Activated CD8-positive, alpha-beta memory T cell treated with anti-CD3 and anti-CD28 coated beads for 4 hours (primary cell): Measurements from ENCODE around the gene KIFAP3.

Experiments used
- DNase-seq, 2 donors: peaks; one replicate each; pipeline ENCODE4 v3.0.0-alpha.2; 2020; ENCODE audit warnings: low read depth in 2 of 2

KIFAP3 gene

DNA sequence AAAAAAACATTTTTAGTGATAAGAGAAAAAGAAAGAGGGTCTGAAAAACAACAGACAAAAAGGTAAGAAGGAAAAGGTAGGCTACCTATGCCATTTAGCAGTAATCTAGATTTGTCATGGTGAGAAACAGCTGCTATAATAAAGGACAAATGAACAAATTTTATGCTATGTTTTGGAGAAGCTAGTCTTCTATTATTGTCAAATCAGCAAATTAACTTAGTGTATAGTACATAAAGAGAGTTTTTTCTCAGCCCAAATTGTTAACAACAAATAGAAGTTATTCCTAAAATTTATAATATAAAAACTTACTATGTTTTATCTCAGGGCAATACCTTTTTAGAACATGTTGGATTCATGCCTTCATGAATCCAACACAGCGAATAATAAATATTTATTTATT is 88.7 kb downstream of the KIFAP3 start:
- no peak for DNase-seq

DNA sequence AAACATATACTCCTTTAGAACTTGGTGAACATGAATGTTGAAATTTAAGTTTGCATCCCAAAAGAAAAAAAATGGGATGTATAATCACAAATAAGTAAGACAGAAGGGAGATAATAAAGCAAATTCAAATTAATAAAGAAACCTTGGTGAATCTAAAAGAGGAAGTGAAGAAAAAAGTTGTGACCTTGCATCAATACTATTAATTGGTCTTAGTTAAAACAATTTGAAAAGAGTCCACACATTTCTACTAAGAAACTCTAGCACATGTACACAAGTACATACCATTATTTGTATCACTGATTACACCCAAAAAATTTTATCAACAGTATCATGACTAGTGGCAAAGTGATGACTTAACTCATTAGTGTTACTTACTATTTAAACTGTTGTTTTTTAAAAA is 100.4 kb downstream of the KIFAP3 start:
- no peak for DNase-seq

DNA sequence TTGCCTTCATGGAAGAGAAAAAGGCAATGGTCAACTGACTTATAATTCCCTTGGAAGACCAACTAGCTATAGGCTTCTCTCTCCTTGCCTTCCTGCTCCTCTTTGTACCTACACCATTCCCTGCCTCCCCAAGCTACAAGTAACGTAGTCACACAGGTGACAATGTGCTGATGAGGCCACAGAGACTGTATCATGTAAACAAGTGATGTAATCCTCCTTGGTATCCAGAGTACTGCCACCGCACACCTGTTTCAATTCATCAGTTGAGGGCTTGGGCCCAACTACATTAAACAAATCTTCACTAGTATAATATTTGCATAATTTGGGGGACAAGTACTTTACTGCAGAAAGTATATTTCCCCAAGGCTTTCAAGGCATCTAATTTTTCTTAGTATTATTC is 104.4 kb downstream of the KIFAP3 start:
- DNase-seq, result no peak

DNA sequence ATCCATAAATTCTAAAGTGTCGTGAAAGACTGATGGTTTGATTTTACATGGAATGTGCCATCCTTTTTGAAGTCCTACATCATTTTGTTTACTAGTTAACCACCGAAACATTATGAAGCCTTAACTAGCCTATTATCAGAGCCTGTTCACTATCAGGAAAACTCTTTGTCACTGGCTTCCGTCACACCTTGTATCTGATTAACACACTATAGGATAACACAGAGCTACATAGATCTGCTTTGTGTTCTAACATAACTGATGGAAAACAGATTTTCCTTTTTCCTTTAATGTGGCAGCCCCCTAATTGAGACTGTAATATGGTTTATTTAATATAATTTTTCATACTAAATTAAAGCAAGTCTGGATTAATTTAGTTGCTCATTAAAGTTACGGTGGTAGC is 106.3 kb downstream of the KIFAP3 start:
- DNase-seq, result no peak

DNA sequence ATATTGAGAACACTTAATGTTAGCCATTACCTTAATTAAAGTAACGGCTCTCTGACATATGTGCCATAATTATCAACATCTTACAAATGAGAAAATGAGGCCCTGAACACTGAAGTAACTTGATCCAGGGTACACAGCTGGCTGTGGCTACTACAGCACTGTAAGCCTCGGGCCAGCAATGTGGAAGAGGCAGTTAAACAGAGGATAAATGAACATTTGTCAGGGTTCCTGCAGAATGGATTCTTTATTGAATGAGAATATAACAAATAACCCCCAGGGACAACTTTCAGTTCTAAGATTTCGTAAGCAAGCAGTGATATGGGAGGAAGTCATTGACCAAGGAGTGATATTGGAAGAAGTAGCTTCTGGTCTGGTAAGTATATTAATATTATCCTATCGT is 110.3 kb downstream of the KIFAP3 start:
- no peak for DNase-seq

DNA sequence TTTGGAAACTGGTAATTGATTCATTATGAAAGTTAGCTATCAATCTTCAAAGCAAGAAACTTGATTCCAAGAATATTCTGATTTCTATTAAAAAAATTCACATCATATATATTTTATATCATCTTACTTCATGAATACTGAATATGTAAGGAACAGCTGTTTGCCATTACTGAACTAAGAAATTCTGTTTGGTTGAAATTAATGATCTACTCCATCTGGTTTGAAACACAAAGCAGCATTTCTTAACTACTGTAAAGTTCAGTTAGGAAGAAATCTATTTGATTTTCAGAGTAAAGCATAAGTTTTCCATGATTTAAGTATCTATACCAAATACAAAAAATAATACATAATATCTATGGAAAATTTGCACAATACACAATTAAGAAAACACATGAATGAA is 114.8 kb downstream of the KIFAP3 start:
- DNase-seq, result no peak

DNA sequence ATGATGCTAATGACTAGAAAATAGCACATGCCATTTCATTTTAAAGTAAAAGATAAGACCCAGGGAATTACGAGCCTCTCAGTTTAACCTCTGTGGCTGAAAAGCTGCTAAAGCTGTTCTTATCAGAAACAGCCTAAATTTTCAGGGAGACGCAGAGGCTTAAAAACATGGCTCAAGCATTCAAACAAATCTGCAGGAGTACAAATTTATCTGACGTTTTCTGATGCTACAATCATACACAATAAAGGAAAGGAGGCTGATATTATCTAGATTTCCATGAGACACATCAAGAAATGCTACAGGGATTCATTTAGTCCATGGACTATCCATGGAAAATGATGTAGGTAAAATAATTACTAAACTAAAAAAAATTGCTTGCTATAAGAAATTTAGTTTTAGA is 115.5 kb downstream of the KIFAP3 start:
- DNase-seq, result no peak

DNA sequence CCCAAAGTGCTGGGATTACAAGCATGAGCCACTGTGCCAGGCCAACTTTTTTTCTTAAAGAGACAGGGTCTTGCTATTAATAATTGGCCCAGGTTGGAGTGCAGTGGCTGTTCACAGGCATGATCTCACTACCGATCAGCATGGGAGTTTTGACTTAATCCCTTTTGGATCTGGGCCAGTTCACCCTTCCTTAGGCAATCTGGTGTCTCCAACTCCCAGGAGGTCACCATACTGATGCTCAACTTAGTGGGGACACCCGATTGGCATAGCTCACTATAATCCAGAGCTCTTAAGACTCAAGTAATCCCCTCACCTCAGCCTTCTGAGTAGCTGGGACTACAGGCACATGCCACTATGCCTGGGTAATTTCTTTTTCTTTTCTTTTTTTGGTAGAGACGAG is 116.6 kb downstream of the KIFAP3 start:
- DNase-seq, result no peak

DNA sequence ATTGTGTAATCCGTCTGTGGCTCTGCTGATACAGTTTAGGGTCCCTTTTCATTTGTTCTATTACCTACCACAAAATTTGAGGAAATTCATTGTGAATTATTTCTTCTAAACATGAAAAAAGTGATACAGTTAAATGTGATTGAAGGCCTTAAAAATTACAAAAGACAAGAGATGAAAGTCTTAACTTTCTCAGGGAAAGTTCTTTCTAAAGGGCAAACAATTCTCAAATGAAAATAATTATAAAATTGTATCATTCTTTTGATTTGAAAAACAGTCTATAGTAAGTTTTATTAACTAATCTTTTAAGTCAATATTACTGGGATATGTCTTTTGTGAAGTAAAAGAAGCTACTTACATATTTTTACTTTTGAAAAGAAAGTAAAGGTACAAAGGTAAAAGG is 123.4 kb downstream of the KIFAP3 start:
- DNase-seq, result no peak

DNA sequence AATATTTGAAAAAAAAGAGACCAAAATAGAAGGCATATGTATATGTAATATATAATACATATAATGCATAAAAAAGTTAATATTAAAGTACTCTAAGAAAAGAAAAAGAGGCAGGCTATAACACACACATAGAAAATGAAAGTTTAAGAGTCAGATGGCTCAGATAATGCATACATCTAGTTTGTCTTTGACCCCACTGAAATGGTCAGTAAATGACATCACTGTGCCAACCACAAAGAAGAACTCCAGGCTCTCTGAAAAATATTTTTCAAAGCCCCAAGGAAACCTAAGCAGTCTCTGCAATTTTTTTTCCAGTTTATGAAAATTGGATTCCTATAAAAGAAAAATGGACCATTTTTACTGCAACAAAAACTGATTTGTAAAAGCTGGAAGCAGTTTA is 125.4 kb downstream of the KIFAP3 start:
- no peak for DNase-seq

DNA sequence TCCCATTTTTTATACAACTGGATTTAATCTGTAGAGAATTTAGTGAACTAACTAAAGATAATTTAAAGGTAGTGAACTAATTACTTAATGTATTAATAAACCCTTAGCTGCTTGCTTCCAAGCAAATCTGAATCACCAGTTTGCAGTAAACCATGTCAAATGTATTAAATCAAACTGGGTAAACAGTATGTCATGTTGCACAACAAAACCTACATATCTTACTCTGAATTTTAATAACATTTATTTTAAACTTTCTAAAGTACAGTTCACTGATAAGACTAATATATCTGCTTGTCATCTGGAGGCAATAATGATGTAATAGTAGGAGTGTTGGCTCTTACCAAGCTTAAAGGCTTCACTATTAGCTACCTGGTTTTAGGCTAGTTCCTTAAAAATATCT is 128.3 kb downstream of the KIFAP3 start:
- DNase-seq, result no peak

DNA sequence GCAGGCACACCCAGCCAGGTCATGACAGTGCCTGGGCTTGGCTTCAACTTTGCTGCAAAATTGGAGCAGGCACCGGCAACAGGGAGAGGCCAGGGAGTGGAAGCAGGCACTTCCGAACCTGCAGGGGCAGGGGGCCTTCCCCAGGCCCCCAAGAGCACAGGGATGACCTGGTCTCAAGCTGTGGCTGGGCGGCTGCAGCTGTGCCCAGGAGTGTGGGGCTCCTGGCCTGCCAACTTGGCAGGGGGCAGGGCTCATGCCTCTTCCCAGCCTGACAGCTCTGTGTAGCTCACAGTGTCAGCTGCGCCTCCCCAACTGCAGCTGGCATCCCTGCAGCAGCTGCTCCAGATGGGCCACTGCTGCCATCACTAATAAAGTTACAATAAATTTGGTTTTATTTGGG is 129.3 kb downstream of the KIFAP3 start:
- no peak for DNase-seq

DNA sequence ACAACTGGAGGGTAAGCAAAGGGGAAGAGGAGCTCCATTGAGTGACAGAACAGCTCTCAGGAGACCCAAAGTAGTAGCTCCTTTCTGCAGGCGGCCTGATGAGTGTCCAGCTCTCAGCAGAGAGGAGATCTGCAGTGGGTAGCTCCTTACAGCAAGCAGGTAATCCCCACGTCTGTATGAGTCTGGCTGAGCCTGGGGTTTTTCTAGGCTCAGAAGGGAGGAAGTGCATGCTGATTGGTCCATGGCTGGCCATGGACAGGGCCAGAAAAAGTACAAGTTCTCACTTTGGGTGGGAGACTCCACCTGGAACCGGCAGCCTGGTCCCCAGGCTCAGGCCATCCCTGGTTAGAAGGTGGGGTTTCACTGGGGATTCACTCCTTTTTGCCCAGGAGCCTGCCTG is 129.9 kb downstream of the KIFAP3 start:
- no peak for DNase-seq

DNA sequence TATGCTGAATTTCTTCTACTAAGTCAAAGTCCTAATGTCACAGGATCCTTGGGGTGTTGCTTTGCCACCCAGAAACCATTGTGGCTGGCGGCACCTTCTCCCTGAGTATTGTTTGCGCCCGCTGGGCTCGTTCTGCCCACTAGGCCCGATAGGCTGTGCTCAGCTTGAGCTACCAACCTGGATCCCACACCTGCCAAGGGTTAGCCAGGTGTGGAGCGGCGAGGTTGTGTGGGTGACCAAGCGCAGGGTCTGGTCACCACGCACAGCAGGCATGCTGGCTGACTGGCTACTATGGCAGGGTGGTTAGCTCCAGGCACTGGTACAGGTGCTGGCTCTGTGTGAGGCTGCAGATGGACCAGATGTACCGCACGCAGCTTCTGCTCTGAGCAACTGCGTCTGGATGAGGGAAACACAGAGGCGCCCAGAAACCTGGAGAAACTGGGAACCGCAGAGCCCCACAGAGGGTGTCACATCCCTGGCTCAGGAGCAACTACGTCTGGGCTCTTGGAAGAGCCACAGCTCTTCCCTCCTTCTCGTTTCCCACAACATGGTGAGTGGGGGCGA is 130.4 kb downstream of the KIFAP3 start:
- no peak for DNase-seq

DNA sequence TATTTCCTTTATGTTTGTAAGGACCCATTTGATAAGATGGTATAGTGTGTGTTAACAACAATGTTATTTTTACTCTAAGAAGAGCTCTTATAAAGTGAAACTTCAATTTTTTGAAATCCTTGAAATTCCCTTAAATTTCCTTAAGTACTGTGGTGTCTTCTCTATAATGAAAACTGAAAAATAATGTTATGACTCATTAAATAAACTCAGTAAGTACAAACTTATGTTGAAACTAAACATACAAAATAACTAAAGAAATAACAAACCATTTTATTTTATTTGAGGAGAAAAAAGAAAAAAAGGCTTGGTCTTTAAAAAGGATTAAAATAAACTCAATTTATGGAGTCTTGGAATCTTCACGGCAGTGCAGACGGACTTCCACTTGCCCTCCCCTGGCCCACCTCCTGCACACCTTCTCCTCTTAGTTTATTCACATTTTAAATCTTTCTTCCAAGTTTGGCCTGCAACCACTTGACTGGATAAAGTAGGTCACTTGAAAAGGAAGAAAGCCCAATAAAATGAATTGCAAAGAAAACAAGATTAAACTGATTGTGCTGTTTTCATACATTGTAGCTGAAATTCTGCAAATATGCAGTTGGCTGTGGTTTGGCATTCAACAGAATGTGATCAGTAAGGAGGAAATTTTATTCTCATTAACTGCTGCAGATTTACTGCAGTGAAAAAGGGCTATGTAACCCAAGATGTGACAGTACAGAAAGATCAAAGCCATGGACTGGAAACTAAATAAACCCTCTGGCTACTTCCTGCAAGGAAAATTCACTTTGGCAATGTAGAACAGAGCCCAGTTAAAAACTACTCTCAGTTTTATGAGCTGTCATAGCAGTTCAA is 132.3 kb downstream of the KIFAP3 start:
- no peak for DNase-seq

DNA sequence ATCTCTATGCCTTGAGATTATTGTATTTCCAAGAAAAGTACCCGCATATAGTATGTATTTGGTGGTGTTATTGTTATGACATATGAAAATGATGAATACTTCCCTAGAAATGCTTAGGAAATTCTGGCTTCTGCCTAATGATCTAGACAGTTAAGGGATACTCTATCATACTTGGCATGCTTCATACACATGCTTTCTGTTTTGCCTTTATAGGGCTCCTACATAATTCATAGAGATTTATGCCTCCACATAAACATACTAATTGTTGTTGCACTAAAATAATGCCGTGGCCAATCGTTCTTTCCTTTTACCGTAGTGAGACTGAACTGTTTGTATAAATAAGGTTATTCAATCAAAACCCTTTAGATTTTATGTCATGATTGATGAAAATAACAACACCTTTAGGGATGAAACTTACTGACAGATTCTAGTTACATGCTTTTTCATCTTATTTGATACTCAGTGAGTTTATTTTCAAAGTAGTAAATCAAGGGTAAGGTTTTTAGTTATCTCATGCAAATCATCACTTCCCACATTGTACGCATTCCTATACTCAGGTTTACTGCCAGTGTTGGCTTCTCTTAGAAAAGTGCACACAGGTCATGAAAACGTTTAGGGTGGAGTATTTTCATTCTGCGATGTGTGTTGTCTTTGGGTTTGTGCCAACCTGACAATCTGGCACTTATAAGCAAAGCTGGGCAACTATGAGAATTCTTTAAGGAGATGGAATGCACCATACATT is 140.3 kb downstream of the KIFAP3 start:
- DNase-seq, result no peak

DNA sequence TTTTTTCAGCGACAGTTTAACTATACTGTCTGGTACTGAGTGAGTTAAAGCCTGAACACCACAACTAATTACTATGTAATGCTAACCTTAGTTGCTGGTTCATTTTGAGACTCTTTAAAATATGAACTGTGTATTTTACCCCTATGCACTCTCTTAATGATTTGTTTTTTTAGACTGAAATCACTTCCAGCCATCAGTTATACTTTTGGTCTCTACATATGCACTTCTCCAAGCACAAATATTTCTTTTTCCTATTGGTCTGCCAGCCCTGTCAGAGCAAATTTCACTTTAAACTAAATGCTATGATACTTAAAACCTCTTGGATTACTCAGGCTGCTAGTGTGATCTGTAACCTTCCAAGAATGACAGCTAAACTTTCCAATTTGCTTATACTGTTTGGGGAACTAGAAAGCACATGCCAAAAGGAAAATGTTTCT is 142.7 kb downstream of the KIFAP3 start:
- DNase-seq, result no peak

DNA sequence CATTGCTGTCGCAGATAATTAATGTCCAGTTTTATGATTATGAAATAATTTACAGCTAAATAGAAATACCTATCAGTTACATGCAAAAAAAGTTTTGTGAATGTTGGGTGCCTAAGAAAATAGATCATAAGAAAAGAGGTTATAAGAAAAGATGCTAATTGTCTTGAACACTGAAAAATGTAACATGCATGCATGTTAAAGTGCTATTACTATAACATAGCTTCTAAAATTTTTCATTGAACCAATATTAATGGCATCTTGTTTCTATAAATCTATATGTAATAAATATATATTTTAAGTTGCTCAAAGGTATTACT is 145.3 kb downstream of the KIFAP3 start:
- DNase-seq, result no peak

DNA sequence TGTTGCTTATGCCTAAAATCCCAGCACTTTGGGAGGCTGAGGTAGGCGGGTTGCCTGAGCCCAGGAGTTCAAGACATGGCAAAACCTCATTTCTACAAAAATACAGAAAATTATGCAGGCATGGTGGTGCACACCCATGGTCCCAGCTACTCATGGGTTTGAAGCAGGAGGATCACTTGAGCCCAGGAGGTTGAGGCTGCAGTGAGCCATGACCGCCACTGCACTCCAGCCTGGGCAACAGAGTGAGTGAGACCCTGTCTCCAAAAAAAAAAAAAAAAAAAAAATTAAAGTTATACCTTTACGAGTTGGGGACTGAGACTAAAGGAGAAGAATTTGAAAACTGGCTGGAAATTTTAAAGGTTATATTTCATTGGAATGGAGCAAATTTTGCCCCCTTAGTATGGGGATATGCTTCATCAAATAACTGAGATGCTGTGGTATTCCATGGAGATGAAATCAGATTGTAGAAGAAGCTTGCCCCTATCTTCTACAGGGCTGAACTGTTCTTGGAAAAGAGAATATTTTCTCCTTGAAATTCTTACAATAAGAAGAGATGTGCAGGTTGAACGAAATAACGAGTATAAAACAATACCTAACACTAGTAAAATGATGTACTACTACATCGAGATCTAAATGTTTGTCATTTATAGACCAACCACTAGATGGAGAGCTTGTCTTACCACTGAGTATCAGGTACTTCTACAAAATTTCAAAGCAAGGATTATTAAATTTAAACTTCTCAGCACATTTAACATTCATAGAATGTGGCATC is 145.9 kb downstream of the KIFAP3 start:
- DNase-seq, result no peak

DNA sequence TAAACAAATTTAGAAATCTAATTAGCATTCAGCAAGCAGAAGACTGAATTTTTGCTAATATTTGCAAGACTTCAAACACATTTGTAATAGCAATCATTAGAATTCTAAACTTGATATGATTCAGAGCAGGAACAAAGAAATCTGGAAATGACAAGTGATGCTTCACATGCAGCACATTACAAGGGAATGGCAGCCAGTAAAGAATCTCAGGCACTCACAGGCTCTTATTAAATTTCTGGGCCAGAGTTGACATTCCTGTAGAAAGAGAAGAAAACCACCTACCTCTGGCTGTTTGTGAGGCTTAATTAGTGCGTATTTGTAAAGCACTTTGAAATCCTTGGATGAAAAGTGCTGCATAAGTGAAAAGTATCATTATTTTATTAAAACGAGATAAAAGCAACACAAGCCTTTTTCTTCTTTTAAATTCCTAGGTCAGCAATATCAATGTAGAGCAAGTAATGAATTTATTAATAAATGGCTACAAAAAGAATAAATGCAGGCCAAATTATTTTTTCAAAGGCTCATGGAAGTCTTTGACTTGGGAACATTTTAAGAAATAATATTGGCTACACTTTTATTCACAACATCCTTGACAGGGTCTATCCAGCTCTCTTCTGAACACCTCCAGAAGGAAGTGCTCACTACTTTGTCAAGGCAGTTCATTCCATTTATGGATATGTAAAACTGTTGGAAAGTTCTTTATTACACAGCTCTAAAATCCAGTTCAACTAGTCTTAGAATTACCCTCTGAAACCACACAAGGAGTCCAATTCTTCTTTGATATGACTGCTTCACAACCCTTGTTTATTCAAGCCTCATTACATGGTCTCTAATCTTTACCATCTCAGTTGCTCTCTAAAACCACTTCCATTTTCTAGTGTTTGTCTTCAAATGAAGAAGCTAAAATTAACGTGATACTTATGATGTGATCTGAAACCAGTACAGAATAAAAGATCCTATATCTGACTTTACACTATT is 148.7 kb downstream of the KIFAP3 start:
- DNase-seq, result no peak

DNA sequence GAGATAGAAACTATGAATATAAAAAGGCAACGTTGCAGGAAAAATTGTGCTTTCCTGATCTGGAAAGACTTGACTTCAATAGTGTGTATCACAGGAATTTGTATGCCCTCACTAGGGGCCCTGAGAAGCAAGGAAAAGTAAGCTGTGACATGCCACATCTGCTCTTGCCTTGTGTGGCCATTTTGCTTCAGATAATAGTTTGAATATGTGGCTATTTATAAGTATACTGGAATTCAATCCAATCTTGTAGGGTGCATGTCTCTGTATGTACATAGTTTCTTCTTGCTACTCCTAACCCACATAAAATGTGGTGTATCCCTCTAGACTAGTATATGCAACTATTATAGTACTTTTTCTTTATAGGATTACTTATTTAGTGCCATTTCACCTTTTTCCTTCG is 149.7 kb downstream of the KIFAP3 start:
- DNase-seq, result no peak
